ENCODE results near the gene LMO2.
"Not testable (repeated sequence)": the region's sequence is repeated elsewhere in the genome, so short reads cannot be mapped to it uniquely, and the experiment has no call there.

The LMO2 gene

GRCh38 chr11:33891714-33892327 is at the start of gene LMO2:
Gene LMO2 (minus strand): TSS chr11:33892076. CDS start chr11:33869716, 22,360 bp downstream.
- DNase-seq = peak; percentile 64

- no peak for DNase-seq
Measured at GRCh38 chr11:33940538-33940815, 48.6 kb upstream of the LMO2 start.

- DNase-seq = no peak
Measured at GRCh38 chr11:33936725-33937604, 45.1 kb upstream of the LMO2 start.

- DNase-seq = no peak
Measured at GRCh38 chr11:33935461-33936456, 43.9 kb upstream of the LMO2 start.

- no peak for DNase-seq
Measured at GRCh38 chr11:33935005-33935404, 43.1 kb upstream of the LMO2 start.

- no peak for DNase-seq
Measured at GRCh38 chr11:33934450-33934849, 42.6 kb upstream of the LMO2 start.

GRCh38 chr11:33933602-33934001 is 41.7 kb upstream of the LMO2 start:
- no peak for DNase-seq

- no peak for DNase-seq
Measured at GRCh38 chr11:33932721-33933120, 40.8 kb upstream of the LMO2 start.

- not testable (repeated sequence) for DNase-seq
Measured at GRCh38 chr11:33931739-33932366, 40.0 kb upstream of the LMO2 start.

- DNase-seq = peak; percentile 32
Measured at GRCh38 chr11:33931067-33931466, 39.2 kb upstream of the LMO2 start.

- DNase-seq = peak; percentile 87
Measured at GRCh38 chr11:33930317-33931021, 38.6 kb upstream of the LMO2 start.

- no peak for DNase-seq
Measured at GRCh38 chr11:33928564-33928963, 36.7 kb upstream of the LMO2 start.

- no peak for DNase-seq
Measured at GRCh38 chr11:33926671-33927552, 35.0 kb upstream of the LMO2 start.

GRCh38 chr11:33924341-33924740 is 32.5 kb upstream of the LMO2 start:
- no peak for DNase-seq

- no peak for DNase-seq
Measured at GRCh38 chr11:33923626-33924025, 31.8 kb upstream of the LMO2 start.

- DNase-seq = no peak
Measured at GRCh38 chr11:33920838-33921613, 29.1 kb upstream of the LMO2 start.

GRCh38 chr11:33919645-33920044 is 27.8 kb upstream of the LMO2 start:
- DNase-seq = no peak

- DNase-seq = not testable (repeated sequence)
Measured at GRCh38 chr11:33917402-33917801, 25.5 kb upstream of the LMO2 start.

GRCh38 chr11:33916736-33917135 is 24.9 kb upstream of the LMO2 start:
- DNase-seq = no peak

- DNase-seq = no peak
Measured at GRCh38 chr11:33915526-33915925, 23.6 kb upstream of the LMO2 start.
